Stimulated activated CD4-positive, alpha-beta T cell treated with anti-CD3 and anti-CD28 coated beads, TNF-alpha, amount 100 ng/mL, for 24 hours (primary cell): ENCODE results near the gene FAM118B.
A peak's percentile ranks its signal among the peaks of the same experiment; 100 is the strongest.

Experiments
- DNase-seq, 3 experiments: peaks; one replicate each; pipeline ENCODE4 v3.0.0-alpha.2; 2020; ENCODE audit warnings: low read depth in 3 of 3

FAM118B gene

GRCh38 chr11:126211236-126212088 lies at the start of gene FAM118B, which contains the start of gene RPUSD4:
FAM118B (plus strand) TSS chr11:126211782; CDS start chr11:126235002, 23,220 bp downstream.
RPUSD4 (minus strand) TSS chr11:126211650; CDS start chr11:126211638, 12 bp downstream.
- peak; percentile 98 to 99 (median 98) for DNase-seq

DNA sequence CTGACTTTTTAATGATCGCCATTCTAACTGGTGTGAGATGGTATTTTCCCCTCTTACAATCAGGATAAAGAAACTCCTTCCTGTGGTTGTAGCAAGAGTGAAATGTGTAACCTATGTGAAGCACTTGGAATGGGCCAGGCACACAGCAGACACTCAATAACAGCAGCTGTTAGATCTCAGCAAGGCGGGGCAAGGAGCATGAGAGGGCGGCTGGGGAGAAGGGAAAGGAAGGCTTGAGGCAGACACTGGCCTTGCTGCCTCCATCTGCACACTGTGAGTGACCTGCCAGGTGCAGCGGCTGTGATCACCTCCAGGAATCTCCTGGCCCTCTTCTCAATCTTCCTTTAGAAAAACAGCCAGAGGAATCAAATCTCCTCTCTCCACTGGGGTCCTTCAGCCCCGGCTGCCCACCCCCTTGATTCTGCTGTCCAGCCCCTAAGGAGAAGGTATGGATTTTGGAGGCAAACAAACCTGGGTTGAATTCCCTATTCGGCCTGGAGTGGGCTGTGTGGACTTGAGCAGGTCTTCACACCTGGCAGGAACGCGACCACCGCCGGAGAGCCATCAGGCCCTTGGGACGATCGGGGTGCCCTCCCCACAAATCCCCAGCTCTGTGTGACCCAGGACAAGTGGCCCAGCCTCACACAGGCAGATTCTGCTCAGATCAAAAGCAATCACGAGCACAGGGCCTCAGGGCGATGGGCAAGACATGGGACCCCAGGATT lies 49.1 kb upstream of the FAM118B start:
- DNase-seq, result no peak

DNA sequence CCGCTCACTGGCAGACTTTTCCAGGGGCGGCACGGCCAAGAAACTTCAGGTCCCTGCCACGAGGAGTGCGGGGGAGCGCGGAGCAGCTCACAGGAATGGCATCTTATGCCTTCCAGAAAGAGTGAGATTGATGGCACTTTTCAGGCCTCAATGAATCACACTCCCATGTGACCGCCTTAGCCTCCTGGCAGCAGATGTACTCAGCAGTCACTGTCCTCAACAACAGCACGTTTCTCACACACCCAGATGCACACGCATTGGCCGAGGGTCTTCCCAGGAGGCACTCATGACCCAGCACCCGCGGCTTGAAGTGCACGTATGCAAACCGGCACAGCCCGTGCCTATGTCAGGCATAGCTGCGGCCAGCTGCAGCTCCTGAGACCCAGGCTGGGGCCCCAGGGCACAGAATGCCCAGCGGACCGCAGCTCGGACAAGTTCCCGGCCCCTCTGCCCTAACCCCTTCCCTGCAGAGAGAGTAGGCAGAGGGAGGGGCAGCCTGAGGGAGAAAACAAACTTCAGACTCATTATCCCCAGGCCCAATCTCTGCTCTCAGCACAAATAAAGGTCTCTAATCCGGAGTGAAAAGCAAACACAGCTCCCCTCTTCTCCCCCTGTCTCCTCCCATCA lies 48.4 kb upstream of the FAM118B start:
- DNase-seq, result no peak

DNA sequence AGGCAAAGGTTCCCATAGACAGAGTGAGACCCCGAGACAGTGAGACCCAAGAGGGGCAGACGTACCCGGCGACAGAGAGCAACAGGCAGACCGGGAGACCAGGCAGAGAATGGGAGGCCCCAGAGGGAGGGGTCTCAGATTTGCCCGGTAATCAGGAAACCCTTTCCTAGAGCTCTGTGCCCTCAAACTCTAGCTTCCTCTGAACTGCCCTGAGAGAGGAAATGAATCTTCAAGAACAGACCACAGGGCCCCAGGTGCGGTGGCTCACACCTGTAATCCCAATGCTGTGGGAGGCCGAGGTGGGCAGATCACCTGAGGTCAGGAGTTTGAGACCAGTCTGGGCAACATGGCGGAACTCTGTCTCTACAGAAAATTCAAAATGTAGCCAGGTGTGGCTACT lies 47.8 kb upstream of the FAM118B start:
- DNase-seq, result no peak

DNA sequence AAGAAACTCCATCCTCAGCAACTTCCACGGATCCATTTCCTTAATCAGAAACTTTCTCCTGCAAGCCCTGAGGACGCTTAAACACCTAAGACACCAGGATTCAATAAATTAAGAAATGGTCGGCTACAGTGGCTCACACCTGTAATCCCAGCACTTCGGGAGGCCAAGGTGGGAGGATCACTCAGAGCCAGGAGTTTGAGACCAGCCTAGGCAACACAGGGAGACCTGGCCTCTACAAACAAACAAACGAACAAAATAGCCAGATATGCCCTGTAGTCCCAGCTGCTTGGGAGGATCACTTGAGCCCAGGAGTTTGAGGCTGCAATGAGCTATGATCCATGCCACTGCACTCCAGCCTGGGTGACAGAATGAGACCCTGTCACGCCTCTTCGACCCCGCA lies 46.8 kb upstream of the FAM118B start:
- no peak for DNase-seq

DNA sequence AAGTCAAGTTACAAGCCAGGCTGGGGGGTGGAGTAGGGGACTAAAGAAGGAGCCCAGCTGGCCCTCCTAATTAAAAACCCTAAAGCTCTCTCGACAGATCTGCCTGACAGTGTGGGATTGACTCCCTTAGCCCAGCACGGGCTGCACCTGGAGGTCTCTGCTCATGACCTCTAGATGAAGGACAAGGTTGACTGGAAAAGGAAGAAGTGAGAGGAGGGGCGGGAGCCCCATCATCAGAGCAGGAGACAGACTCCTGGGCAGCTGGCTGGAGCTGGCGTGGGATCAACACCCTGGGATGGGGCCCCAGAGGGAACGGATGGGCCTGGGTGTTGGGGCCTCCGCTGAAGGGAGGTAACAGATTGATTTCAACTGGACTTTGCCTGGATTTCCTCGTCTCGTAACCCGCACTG lies 46.3 kb upstream of the FAM118B start:
- no peak for DNase-seq

DNA sequence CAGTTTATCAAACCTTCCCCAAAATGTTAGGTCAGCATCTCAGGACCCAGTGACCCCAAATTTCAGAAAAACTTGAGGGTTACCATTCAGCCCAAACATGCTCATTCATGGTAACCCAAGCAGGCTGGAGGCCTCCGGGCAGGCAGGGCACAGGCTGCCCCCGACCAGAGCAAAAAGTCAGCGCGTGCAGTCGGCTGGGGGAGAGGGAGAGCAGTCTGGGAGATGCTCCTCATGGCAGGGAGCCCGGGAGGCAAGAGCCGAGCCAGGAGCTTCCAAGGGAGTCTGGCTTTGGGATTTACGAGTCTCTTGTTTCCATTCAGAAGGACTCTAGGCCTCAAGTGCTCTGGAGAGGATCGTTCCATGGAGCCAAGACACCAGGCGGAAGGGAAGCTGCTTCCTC lies 45.8 kb upstream of the FAM118B start:
- DNase-seq, result no peak

DNA sequence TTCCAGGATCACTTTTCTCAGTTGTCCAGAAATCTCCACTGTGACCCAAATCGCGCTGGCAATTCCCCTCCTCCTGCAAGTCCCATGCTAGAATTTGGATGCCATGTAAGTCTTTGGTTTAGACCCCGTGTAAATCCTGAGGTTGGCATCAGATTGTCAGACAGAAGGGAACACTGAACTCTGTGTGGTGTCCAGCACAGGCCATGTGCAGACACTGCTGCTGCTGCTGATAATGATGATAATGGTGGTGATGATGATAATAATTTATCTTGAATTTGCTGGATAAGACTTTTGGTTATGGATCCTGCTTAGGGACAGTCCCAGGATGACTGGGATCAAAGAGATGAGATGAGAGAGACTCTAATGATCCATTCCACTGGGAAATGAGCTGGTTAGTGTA lies 45.2 kb upstream of the FAM118B start:
- DNase-seq, result no peak

GRCh38 chr11:126167488-126167887 lies 44.1 kb upstream of the FAM118B start:
- no peak for DNase-seq

DNA sequence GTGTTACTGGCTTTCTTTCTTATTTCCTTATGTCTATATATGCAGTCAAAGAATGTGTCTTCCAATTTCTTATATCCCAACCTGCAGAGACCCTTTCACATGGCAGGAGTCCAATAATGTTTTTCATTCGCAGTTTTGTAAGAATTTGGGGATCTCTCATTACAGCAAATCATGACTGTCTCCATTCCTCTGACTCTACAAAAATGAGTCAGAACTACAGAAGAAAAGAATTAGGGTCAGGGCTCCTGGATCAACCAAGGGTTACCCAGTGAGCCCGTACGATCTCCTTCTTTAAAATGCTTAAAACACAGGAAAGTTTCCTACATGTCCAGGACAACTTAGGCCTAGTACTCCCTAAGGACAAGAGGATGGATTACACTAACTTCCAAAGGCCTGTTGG lies 42.3 kb upstream of the FAM118B start:
- no peak for DNase-seq

GRCh38 chr11:126172596-126173038 lies 39.0 kb upstream of the FAM118B start:
- DNase-seq, result no peak

DNA sequence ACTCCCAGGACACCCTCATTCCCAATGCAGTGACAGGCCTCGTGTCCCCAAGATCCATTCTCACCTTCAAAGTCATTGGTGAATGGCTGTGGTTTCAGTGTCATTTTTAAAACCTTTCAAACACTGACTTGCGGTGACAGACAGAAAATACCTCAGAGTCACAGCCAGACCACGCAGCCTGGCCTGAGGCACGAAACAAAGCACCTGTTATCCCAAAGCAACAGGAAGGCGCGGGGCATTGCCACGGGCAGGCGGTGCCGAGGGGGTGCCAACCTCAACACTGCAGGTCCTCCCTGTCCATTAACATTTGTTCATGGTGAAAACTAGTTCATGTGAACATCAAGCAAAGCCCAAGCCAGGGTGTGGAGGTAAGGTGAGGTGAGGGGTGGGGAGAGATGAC lies 38.3 kb upstream of the FAM118B start:
- no peak for DNase-seq

DNA sequence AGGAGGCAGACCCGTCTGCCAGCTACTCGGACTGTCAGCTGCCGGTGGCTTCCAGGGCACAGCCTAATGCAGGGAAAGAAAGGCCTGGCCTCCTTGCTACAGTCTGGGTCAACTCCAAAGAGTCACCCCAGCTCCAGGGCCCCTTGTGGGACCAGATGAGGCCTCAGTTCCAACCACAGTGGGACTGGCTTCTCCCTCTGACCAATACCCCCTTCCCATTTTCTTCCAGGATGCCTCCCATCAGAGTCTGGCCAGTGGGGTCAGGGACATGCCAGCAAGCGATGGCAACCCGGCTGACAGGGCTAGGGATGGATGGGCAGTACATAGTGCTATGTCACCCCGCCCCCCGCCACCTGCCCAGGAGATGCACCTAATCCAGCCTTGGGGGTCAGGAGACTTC lies 36.8 kb upstream of the FAM118B start:
- DNase-seq, result no peak

DNA sequence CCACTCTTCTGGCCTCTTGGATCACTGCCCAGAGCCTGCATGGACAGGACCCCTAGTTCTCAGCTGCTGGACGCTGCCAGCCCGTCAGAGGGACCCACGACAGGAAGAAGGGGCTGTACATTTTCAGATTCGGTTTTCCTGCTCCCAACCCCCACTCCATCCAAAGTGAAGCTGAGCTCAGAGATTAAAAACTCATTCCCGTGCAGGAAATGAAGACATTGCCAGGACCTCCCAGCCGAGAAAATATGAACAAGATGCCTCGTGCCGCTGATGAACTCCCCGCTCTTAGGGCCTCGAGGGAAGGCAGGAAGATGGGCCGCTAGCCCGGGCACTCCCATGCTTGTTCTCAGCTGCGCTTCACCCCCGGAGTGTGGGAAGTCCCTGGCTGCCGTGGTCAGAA lies 36.2 kb upstream of the FAM118B start:
- DNase-seq, result no peak

- no peak for DNase-seq
Measured at GRCh38 chr11:126176853-126177470, 34.6 kb upstream of the FAM118B start.

DNA sequence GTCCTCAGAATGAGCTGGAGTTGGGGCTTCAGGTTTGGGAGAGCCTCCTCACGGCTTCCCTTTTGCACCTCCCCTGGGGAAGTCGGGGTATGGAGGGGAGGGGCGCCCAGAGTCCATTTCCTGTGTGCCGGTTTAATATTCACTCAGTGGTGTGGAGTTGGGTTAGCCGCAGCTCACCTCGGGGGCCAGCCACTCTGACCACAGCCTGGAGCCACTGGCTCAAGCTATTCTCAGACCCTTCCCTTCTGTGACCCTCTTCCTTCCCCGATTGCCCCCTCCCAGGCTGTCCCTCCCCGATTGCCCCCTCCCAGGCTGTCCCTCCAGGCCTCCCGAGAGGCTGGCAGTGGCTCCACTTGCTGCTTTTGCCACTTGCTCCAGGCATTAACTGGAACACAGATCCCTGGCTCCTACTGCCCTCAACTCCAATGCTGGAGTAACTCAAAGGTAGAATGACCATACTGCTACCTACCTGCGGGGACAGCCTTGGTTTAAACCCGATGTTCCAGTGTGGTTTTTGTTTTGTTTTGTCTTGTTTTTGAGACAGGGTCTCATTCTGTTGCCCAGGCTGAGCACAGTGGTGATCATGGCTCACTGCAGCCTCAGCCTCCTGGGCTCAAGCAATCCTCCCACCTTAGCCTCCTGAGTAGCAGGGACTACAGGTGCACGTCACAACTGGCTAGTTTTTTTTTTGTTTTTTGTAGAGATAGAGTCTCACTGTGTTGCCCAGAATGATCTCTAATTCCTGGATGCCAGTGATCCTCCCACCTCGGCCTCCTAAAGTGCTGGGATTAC lies 29.4 kb upstream of the FAM118B start:
- no peak for DNase-seq

GRCh38 chr11:126182787-126183445 lies 28.7 kb upstream of the FAM118B start:
- no peak for DNase-seq

DNA sequence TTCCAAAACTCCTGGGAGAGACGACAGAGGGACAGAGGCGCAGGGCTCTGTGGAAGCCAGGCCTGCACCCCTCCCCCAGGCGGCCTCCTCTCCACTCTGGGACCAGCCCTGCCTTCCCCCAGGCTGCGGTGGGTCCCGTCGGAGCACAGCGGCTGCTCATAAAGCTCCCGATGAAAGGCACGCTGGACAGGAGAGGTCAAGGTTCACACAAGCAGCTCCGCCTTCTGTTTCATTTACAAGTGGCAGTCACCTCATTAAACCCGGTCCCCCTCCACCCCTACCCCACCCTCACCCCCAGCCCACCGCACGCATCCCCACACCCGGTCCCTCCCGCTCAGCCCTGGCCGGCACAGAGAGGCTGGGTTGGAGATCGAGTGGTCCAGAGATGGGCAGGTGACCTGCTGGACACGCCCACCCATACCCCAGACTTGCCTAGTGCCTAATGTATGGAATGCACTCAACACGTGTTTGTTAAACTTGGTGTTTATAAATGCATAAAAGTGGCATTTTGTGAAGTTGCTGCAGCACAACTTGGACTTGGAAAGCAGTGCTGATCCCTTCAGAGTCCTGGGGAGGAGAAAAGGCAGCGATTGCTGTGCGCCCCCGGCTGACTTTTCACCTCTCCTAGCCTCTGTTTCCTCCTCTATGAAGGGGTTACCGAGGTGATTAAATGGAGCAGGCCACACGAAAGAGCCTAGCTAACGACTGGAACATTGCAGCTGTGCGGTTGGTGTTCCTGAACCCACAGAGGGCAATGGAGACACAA lies 26.1 kb upstream of the FAM118B start:
- no peak for DNase-seq

DNA sequence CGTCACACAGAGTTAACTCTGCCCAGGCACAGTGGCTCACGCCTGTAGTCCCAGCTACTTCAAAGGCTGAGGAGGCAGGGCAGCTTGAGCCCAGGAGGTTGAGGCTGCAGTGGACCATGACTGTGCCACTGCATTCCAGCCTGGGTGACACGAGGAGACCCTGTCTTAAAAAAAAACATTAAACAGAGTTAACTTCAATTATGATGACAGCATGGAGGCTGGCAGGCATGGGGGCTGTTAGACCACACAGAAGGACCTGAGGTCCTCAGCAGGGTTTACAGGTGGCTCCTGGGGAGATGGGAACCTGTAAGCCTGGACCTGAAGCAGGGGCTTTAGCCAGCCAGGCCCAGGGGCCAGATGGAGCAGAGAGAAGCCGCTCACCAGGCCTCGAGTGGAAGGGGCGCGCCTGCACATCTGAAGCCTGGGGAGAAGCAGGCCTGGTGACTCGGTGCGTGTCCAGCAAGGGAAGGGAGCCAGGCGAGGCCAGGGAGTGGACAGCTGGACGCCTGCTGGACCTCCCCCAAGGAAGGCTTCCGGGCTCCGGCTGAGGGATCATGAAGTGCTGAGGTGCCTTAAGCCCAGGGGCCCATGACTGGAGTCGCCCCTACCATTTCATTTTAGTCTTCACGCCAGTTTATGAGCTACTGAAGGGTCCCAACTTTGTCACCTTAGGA lies 25.4 kb upstream of the FAM118B start:
- DNase-seq, result no peak
